D341Med (cell line): ENCODE results near the gene SNRPD2.
A peak's percentile ranks its signal among the peaks of the same experiment; 100 is the strongest.

Experiments
- DNase-seq: peaks from one replicate; pipeline ENCODE4 v3.0.0; 2012; ENCODE audit warnings: low spot score

SNRPD2 gene

GRCh38 chr19:45657520-45658167 is 34.1 kb downstream of the SNRPD2 start:
- DNase-seq = peak; percentile 75

DNA sequence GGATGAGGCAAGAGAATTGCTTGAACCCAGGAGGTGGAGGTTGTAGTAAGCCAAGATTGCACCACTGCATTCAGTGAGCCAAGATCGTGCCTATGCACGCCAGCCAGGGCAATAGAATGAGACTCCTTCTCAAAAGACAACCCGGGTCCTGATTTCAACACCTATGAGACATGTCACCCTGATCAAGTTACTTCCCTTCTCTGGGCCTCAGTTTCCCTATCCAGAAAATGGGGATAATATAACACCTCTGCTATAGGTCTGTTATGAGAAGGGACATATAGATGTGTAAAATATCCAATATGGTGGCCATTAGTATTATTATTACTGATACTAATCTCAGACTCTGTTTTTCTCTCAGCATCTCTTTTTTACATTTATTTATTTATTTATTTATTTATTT is 36.7 kb downstream of the SNRPD2 start:
- no peak for DNase-seq

DNA sequence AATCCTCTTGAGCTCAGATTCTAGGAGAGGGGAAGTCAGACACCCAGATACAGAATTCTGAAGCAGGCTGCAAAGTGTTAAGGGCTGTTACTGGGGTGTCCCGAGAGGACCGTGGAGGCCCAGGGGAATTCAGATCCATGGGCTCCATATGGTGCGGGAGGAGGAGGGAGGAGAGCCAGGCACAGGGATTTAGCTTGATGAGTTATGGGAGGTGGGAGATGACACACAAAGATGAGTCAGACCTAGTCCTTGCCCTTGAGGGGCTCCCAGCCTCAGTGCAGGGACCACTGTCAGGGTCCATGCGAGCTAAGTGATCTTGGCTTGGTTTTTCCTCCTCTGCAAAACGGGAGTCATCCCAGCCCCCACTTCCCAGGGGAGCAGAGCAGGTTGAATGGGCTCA is 38.1 kb downstream of the SNRPD2 start:
- peak; percentile 85 for DNase-seq

DNA sequence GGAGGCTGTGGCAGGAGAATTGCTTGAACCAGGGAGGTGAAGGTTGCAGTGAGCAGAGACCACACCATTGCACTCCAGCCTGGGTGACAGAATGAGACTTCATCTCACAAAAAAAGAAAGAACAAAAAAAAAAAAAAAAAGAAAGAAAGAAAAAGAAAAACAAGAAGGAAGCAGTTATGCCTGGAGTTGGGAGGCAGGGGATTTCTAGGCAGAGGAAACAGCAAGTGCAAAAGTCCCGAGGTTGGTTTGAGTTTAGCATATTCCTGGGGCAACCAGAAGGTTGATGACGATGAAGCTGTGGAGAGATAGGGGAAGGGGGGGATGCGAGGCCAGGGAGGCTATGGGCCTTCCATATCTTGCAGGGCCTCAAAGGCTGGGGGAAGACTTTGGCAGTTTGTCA is 41.0 kb downstream of the SNRPD2 start:
- DNase-seq = no peak

- no peak for DNase-seq
These were observed 45.4 kb downstream of the SNRPD2 start for GRCh38 chr19:45646345-45646698.

- peak; percentile 85 for DNase-seq
These were observed 46.0 kb downstream of the SNRPD2 start for GRCh38 chr19:45645631-45646344.

DNA sequence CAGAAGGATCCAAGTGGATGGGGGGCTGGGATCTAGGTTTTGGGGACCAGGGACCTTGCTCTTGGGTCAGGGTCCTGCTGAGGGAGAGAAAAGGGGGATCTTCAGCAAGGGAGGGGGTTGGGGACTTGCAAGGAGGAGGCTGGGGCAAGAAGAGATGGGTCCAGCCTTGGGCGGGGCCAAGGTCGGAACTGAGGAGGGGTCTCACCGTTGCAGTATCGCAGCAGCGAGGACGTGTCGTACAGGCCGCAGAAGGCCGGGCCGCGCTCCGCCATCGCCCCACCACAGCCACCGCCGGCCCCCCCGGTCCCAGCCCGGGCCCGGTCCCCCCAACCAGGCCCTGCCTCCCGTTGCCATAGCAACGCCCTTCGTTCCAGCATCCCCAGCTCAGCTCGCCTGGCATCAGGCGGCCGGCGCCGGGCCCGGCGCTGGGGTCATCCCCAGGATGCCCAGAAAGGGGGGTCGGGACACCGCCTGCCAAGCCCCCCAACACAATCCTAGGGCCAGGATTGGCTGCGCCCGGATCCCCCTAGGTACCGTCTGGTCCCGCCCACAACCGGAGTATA is 46.6 kb downstream of the SNRPD2 start:
- DNase-seq = no peak

DNA sequence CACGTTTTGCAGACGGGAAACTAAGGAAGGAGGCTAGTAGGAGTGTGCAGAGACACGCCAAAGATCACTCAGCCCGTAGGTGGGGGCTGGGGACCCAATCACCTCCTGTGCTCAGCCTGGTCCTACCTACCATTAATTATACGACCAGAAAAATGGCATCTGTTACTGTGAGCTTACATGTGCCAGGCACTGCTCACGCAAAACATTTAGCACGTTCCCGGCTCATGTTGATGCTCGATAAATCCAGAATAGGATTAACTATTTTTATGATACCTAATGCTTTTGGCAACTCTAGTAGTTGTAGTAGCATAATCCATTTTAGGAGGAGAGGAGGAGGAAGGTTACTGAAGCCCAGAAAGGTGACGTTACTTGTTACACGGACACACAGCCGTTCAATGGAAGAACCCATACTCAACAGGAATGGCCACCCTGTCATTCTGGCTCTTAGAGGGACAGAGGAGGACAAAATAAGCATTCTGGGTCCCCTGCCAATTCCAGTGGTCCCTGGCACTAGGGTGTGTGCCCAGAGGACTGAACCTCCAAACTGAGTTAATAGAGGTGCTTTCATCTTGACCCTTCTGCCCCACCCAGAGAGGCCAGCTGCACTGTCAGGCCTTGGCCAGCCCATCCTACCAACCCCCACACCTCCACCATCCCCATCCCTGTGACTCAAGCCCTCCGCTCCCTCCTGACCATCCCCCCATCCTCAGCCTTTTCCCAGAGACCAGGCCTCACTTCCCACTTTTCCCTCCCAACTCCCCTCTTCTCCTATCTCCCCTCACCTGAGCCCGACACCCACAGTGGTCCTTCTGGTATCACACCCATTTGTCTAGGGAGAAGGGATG is 47.6 kb downstream of the SNRPD2 start:
- DNase-seq = no peak

- peak; percentile 86 for DNase-seq
These were observed 48.5 kb downstream of the SNRPD2 start for GRCh38 chr19:45643024-45643926.

GRCh38 chr19:45641274-45642105 is 50.3 kb downstream of the SNRPD2 start:
- no peak for DNase-seq

GRCh38 chr19:45640849-45641273 is 50.9 kb downstream of the SNRPD2 start:
- no peak for DNase-seq

DNA sequence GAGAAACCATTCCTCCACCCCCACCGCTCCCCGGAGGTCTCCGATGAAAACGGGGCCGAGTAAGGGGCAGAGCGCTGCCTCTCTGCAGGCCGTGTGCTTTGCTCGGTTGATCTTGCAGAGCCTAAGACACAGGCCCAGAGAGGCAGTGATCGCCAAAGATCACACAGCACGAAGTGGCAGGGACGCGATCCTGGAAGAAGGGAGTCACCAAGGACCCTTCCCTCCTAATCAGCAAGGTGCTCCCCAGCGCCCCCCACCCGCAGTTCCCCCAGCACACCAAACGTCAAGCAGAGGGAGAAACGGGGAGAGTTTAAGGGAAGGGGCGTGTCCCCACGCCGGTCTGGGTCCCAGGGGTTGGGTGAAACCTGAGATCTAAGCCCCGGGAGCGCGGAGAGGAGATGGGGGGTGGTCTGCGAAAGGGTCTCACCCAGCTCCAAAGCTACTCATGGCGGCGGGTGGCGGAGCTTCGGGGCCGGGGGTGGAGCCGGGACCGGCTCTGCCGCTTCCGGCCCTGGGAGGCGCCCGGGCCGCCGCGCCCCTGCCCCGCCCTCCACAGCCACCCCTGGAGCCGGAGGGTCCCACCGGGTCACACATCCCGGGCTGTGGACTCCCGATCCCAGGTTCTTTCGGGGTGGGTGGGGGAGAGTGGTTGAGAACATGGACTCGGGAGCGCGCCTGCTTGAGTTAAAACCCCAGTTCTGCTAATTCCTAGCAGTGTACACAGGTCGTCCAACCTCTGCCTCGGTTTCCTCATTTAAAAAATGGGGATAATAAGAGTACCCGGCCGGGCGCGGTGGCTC is 52.6 kb downstream of the SNRPD2 start, which contains the start of gene EML2:
Gene EML2 (minus strand): TSS at position 468 of the 800 bp plus-strand sequence. CDS start 21 bp downstream, at position 447.
- DNase-seq = peak; percentile 67

DNA sequence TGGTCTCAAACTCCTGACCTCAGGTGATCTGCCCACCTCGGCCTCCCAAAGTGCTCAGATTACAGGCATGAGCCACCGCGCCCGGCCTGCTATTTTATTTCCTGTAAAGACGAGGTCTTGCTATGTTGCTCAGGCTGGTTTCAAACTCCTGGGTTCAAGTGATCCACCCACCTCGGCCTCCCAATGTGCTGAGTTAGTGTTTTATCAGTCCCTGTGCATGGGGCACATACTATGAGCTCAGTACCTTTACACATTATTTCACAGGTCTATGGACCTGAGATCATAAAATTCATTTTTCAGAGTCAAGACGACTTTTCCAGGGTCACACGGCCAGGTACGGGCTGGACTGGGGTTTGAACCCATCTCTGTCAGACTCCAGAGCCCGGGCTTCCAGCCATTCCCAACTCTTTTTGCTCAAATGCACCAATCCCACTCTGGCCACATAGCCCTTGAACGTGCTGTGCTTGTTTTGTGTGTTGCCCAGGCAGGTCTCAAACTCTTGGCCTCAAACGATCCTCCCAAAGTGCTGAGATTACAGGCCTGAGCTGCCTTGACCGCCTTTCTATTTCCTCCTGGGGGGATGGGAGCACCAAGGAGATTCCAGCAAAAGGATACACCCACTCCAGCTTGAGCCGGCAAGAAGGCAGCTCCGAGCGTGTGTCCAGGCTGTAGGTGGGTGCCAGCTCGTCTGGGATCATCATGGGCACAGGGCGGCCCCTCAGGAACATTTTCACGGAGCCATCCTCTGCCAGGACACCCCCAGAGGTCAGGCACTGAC is 53.7 kb downstream of the SNRPD2 start:
- no peak for DNase-seq
